ENCODE measurements around the gene FAM25A.

Gene FAM25A

DNA sequence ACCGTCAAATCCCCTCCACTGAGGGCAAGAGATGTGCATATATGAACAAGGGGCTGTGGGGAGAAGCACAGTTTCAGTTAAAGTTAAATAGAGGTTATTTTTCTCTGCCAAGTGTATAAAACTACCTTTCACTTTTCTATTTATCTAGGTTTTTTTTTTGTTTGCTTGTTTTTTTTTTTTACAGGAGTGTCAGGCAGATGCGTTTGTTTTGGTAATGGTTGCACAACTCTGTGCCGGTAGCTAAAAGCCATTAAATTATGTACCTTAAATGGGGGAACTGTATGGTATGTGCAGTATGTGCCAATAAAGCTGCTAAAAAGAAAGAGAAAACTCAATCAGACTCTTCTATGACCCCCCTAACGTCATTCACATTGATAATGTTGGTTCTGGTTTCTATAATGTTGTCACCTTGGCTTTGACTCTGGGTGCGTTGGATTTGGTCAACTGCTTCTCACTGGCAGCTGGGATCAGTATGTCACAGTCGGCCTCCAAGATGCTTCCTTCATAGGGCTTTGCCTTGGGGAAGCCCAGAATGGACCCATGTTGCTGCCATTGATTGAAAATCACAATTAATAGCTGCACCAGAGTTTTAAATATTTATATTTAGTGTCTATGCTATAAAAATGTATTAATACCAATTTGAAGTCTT lies 40.3 kb downstream of the FAM25A start:
- DNase-seq (ENCODE audit: low read depth), result no peak
- TF ChIP-seq, protein P1, sequence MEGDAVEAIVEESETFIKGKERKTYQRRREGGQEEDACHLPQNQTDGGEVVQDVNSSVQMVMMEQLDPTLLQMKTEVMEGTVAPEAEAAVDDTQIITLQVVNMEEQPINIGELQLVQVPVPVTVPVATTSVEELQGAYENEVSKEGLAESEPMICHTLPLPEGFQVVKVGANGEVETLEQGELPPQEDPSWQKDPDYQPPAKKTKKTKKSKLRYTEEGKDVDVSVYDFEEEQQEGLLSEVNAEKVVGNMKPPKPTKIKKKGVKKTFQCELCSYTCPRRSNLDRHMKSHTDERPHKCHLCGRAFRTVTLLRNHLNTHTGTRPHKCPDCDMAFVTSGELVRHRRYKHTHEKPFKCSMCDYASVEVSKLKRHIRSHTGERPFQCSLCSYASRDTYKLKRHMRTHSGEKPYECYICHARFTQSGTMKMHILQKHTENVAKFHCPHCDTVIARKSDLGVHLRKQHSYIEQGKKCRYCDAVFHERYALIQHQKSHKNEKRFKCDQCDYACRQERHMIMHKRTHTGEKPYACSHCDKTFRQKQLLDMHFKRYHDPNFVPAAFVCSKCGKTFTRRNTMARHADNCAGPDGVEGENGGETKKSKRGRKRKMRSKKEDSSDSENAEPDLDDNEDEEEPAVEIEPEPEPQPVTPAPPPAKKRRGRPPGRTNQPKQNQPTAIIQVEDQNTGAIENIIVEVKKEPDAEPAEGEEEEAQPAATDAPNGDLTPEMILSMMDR (IDR thresholded peaks at IDR 0.05; ENCODE audit: low read depth, low read length), result no peak
- TF ChIP-seq MAX (IDR thresholded peaks at IDR 0.05; ENCODE audit: low read depth, low read length) (no peak), POLR2A (IDR thresholded peaks at IDR 0.05; ENCODE audit: extremely low read depth, insufficient read length) (no peak), MYC (IDR thresholded peaks at IDR 0.05; ENCODE audit: low read depth, low read length) (no peak)
- no peak overlapping the region for H3K4me3 ChIP-seq (ENCODE audit: low read depth, low read length)

DNA sequence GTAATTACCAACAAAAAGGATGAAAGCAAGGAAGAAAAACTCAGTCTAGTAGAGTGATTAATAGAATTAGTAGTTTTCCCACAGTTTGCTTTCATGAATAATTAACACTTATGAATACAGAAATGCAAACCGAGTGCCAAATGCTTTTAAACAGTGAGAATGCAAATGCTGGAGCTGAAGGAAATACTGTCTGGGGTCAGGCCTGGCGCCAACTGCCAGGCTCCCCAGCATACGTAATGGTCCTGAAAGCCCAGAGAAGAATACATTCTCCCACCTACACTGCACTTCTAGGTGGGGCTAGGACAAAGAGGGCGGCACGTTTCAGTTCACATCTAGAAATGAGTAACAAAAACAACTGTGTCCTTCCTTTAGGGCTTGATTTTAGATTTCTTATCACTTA lies 44.6 kb downstream of the FAM25A start:
- H3K4me3 ChIP-seq (ENCODE audit: low read depth, low read length), result no peak overlapping the region
- TF ChIP-seq MYC (IDR thresholded peaks at IDR 0.05; ENCODE audit: low read depth, low read length) (no peak), MAX (IDR thresholded peaks at IDR 0.05; ENCODE audit: low read depth, low read length) (no peak), POLR2A (IDR thresholded peaks at IDR 0.05; ENCODE audit: extremely low read depth, insufficient read length) (no peak)
- TF ChIP-seq, protein P1 (IDR thresholded peaks at IDR 0.05; ENCODE audit: low read depth, low read length), result no peak
- DNase-seq (ENCODE audit: low read depth), result no peak

DNA sequence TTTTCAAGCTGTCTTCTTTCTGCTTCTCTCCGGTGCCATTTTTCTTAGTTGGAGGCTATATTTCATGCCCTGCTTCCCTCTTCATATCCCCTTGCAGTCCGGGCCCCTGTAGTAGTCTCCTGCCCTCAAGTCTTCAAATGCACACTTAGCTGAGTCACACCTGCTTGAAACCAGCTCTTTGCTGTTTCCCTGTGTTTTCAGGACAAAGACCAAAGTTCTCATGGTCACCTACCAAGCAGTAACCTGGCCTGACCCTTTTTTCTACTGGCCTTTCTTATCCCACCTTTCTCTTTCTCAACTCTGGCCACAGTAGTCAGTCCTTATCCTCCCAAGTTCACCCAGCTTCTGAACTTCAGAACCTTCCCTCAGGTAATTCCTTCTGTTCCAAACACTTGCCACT lies 46.1 kb downstream of the FAM25A start:
- TF ChIP-seq MAX (IDR thresholded peaks at IDR 0.05; ENCODE audit: low read depth, low read length), result no peak
- no peak for TF ChIP-seq MYC (IDR thresholded peaks at IDR 0.05; ENCODE audit: low read depth, low read length)
- TF ChIP-seq, protein P1 (IDR thresholded peaks at IDR 0.05; ENCODE audit: low read depth, low read length), result no peak
- no peak for TF ChIP-seq POLR2A (IDR thresholded peaks at IDR 0.05; ENCODE audit: extremely low read depth, insufficient read length)
- H3K4me3 ChIP-seq (ENCODE audit: low read depth, low read length), result no peak overlapping the region
- no peak for DNase-seq (ENCODE audit: low read depth)

GRCh38 chr10:87066865-87067264 lies 46.8 kb downstream of the FAM25A start:
- TF ChIP-seq MYC (IDR thresholded peaks at IDR 0.05; ENCODE audit: low read depth, low read length), result no peak
- TF ChIP-seq, protein P1 (IDR thresholded peaks at IDR 0.05; ENCODE audit: low read depth, low read length), result no peak
- TF ChIP-seq MAX (IDR thresholded peaks at IDR 0.05; ENCODE audit: low read depth, low read length), result no peak
- no peak for TF ChIP-seq POLR2A (IDR thresholded peaks at IDR 0.05; ENCODE audit: extremely low read depth, insufficient read length)
- H3K4me3 ChIP-seq (ENCODE audit: low read depth, low read length), result no peak overlapping the region
- DNase-seq (ENCODE audit: low read depth), result no peak

DNA sequence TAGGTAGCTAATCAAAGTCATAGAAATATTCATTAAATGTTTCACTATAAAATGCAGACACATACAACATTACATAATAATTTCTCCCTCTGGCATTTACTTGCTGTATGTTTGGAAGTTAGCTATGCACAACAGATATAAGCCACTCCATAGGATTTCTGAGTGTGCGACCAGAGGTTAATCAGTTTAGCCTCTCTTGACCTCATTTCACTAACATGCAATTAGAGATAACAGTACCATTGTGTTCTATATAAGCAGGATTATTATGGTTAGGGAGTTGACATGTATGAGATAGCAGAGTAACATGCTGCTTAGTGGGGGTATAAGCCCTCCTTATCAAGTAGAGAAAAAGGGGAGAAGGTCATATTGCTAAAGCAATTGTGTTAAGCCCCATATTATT lies 48.2 kb downstream of the FAM25A start:
- no peak overlapping the region for H3K4me3 ChIP-seq (ENCODE audit: low read depth, low read length)
- TF ChIP-seq MYC (IDR thresholded peaks at IDR 0.05; ENCODE audit: low read depth, low read length) (no peak), POLR2A (IDR thresholded peaks at IDR 0.05; ENCODE audit: extremely low read depth, insufficient read length) (no peak), MAX (IDR thresholded peaks at IDR 0.05; ENCODE audit: low read depth, low read length) (no peak)
- TF ChIP-seq, protein P1 (IDR thresholded peaks at IDR 0.05; ENCODE audit: low read depth, low read length), result no peak
- no peak for DNase-seq (ENCODE audit: low read depth)
